Measurements from ENCODE around the gene MIA2. TPM values are rescaled to one million over a fixed set of nuclear protein-coding genes. Genes with fewer than 3 reads are reported as not detected.

The MIA2 gene
- total and polyA plus RNA-seq, 9 of the 15 experiments (the other 6 are each of a cell fraction or from before 2014, with no cell fraction given), result 6.0 to 21.8 (median 12.8) TPM

GRCh38 chr14:39432619-39433451 is 199.1 kb downstream of the MIA2 start (continued):
- TF ChIP-seq CTCF (IDR thresholded peaks at IDR 0.05 in 2 of 3, conservative IDR thresholded peaks at IDR 0.05 in 1 of 3; ENCODE audit: insufficient read depth in 2 of 3, low read depth in 1 of 3, low read length in 3 of 3), result peak; percentile 12 to 45 (median 24); a peak in 3 of 6 replicates
- TF ChIP-seq ZNF644 (tag; IDR thresholded peaks at IDR 0.05; ENCODE audit: low read depth), result no peak
- no peak for TF ChIP-seq KAT8 (IDR thresholded peaks at IDR 0.05; ENCODE audit: low read depth)
- no peak for TF ChIP-seq PURB (CRISPR knock-in tag; IDR thresholded peaks at IDR 0.05; ENCODE audit: low read depth)
- no peak for TF ChIP-seq MXD1 (CRISPR knock-in tag; IDR thresholded peaks at IDR 0.05; ENCODE audit: borderline replicate concordance, poor library complexity, severe bottlenecking)
- TF ChIP-seq GABPA (tag; conservative IDR thresholded peaks at IDR 0.05; ENCODE audit: low read depth), result peak; percentile 19; the same call in 1 of the 2 replicates
- no peak for TF ChIP-seq SMARCE1 (IDR thresholded peaks at IDR 0.05)
- peak; percentile 16; the same call in 1 of the 2 replicates for TF ChIP-seq ZNF384 (IDR thresholded peaks at IDR 0.05; ENCODE audit: low read depth, low read length)
- peak; percentile 15; the same call in 1 of the 2 replicates for TF ChIP-seq TFAP4 (CRISPR knock-in tag; IDR thresholded peaks at IDR 0.05; ENCODE audit: borderline replicate concordance)
- peak; percentile 86 to 89 for TF ChIP-seq KDM1A (IDR thresholded peaks at IDR 0.05)
- TF ChIP-seq ZNF592 (IDR thresholded peaks at IDR 0.05), result no peak
- 0 out of 2 replicates have a peak, but pooled peaks have one; percentile 36 for TF ChIP-seq MYC (IDR thresholded peaks at IDR 0.05; ENCODE audit: low read depth, low read length)
- no peak for TF ChIP-seq MYC (CRISPR knock-in tag; IDR thresholded peaks at IDR 0.05; ENCODE audit: borderline replicate concordance, low read depth)
- no peak; the same call in none of the 2 replicates for TF ChIP-seq GABPB1 (CRISPR knock-in tag; IDR thresholded peaks at IDR 0.05)
- no peak for TF ChIP-seq ATF2 (CRISPR knock-in tag; IDR thresholded peaks at IDR 0.05)
- no peak for TF ChIP-seq ZNF444 (CRISPR knock-in tag; IDR thresholded peaks at IDR 0.05)
- peak; percentile 88 for TF ChIP-seq MTA3 (IDR thresholded peaks at IDR 0.05; ENCODE audit: borderline replicate concordance)
- TF ChIP-seq CHCHD3 (CRISPR knock-in tag; IDR thresholded peaks at IDR 0.05), result no peak
